K562 (cell line): ENCODE results near the gene HRG. TPM values are rescaled to one million over a fixed set of nuclear protein-coding genes. Genes with fewer than 3 reads are reported as not detected.

ENCODE experiments used
- ARNT ChIP-seq, 2 experiments: fragments of 450-650 bp; IDR thresholded peaks; 2 replicates each; pipeline ENCODE4 v1.6.1; 2016; ENCODE audit warnings: mild to moderate bottlenecking in 1 of 2
- E2F3 ChIP-seq: fragments of 250-450 bp; sonication (Bioruptor Pico); IDR thresholded peaks from 2 replicates; pipeline ENCODE4 v1.4.0; 2020; ENCODE audit warnings: mild to moderate bottlenecking
- ELF2 ChIP-seq: fragments of 250-450 bp; sonication (Bioruptor Pico); IDR thresholded peaks from 2 replicates; pipeline ENCODE4 v1.5.0; 2021; ENCODE audit warnings: mild to moderate bottlenecking
- FOXM1 ChIP-seq, 2 experiments: fragments of 450-650 bp in 1 of 2; sonication (generic) in 1 of 2; formaldehyde crosslinking in 1 of 2; IDR thresholded peaks; 2 replicates each; pipeline versions ENCODE4 v1.6.1 to v1.9.0; 2017 to 2022; ENCODE audit warnings: low read depth in 2 of 2, mild to moderate bottlenecking in 2 of 2, missing genetic modification reagents in 1 of 2, moderate library complexity in 1 of 2
- HLTF ChIP-seq: fragments of 450-650 bp; IDR thresholded peaks from 2 replicates; pipeline ENCODE4 v1.6.1; 2016
- HSF4 ChIP-seq: fragments of 250-450 bp; sonication (Bioruptor Pico); IDR thresholded peaks from 2 replicates; pipeline ENCODE4 v2.1.2; 2022; ENCODE audit warnings: mild to moderate bottlenecking, moderate library complexity, borderline replicate concordance
- KAT7 ChIP-seq: sonication (generic); formaldehyde crosslinking; IDR thresholded peaks from 2 replicates; pipeline ENCODE4 v1.8.0; 2022; ENCODE audit warnings: missing genetic modification reagents, mild to moderate bottlenecking, borderline replicate concordance
- MLX ChIP-seq, 2 experiments: fragments of 450-650 bp in 1 of 2; sonication (generic) in 1 of 2; formaldehyde crosslinking; conservative IDR thresholded peaks; 2 replicates each; pipeline versions ENCODE4 v1.4.0 to v1.8.1; 2020 to 2022; ENCODE audit warnings: mild to moderate bottlenecking in 1 of 2, missing genetic modification reagents in 1 of 2
- NCOA1 ChIP-seq: fragments of 450-650 bp; IDR thresholded peaks from 2 replicates; pipeline ENCODE4 v1.6.1; 2016; ENCODE audit warnings: low read depth
- NFIC ChIP-seq: fragments of 450-650 bp; IDR thresholded peaks from 2 replicates; pipeline ENCODE4 v1.6.1; 2017; ENCODE audit warnings: mild to moderate bottlenecking, inconsistent platforms
- NFRKB ChIP-seq: fragments of 450-650 bp; IDR thresholded peaks from 2 replicates; pipeline ENCODE4 v1.6.1; 2016; ENCODE audit warnings: low read depth
- PBX2 ChIP-seq, 2 experiments: IDR thresholded peaks in 1 of 2; conservative IDR thresholded peaks in 1 of 2; 2 replicates each; pipeline ENCODE4 v1.6.1; 2016; ENCODE audit warnings: low read depth in 2 of 2, mild to moderate bottlenecking in 1 of 2, missing compliant biosample characterization in 1 of 2, missing genetic modification characterization in 1 of 2, moderate library complexity in 1 of 2
- PPARD ChIP-seq: fragments of 250-450 bp; sonication (Bioruptor Pico); IDR thresholded peaks from 2 replicates; pipeline ENCODE4 v1.8.0; 2022; ENCODE audit warnings: inconsistent platforms, mild to moderate bottlenecking, moderate library complexity
- RNF2 ChIP-seq: sonication (generic); IDR thresholded peaks from 2 replicates; pipeline ENCODE4 v1.6.1; 2016
- TAF15 ChIP-seq: fragments of 200-400 bp; formaldehyde crosslinking; IDR thresholded peaks from 2 replicates; pipeline ENCODE4 v1.6.1; 2017; ENCODE audit warnings: mild to moderate bottlenecking, low read depth, low read length, moderate library complexity
- TBL1XR1 ChIP-seq, 2 experiments: IDR thresholded peaks; 2 replicates each; pipeline ENCODE4 v1.6.1; 2012; ENCODE audit warnings: improper control_type of control experiment in 2 of 2, low read length in 2 of 2, mild to moderate bottlenecking in 1 of 2
- UBTF ChIP-seq, 2 experiments: IDR thresholded peaks; 2 replicates each; pipeline ENCODE4 v1.6.1; 2012; ENCODE audit warnings: improper control_type of control experiment in 2 of 2, low read depth in 2 of 2, low read length in 2 of 2, borderline replicate concordance in 1 of 2
- ZBTB1 ChIP-seq: sonication (generic); formaldehyde crosslinking; IDR thresholded peaks from 2 replicates; pipeline ENCODE4 v1.8.1; 2023; ENCODE audit warnings: missing genetic modification reagents, low read depth, mild to moderate bottlenecking, borderline replicate concordance
- ZFP30 ChIP-seq: fragments of 250-450 bp; sonication (Bioruptor Pico); IDR thresholded peaks from 2 replicates; pipeline ENCODE4 v1.8.0; 2022; ENCODE audit warnings: moderate library complexity, mild to moderate bottlenecking, inconsistent platforms, borderline replicate concordance
- ZNF12 ChIP-seq: sonication (generic); formaldehyde crosslinking; IDR thresholded peaks from 2 replicates; pipeline ENCODE4 v1.4.0; 2020; ENCODE audit warnings: mild to moderate bottlenecking, missing genetic modification reagents
- ZNF133 ChIP-seq: fragments of 250-450 bp; sonication (Bioruptor Pico); IDR thresholded peaks from 2 replicates; pipeline ENCODE4 v1.4.0; 2020; ENCODE audit warnings: mild to moderate bottlenecking
- ZNF354B ChIP-seq: fragments of 250-450 bp; sonication (Bioruptor Pico); IDR thresholded peaks from 2 replicates; pipeline ENCODE4 v1.4.0; 2020
- ZNF384 ChIP-seq: IDR thresholded peaks from 2 replicates; pipeline ENCODE4 v1.6.1; 2012; ENCODE audit warnings: low read depth, low read length, improper control_type of control experiment
- ZNF707 ChIP-seq: fragments of 250-450 bp; sonication (Bioruptor Pico); conservative IDR thresholded peaks from 2 replicates; pipeline ENCODE4 v1.8.0; 2022; ENCODE audit warnings: inconsistent platforms, mild to moderate bottlenecking, moderate library complexity
- polyA plus RNA-seq, 8 experiments: library from polyadenylated mRNA; depleted of rRNA in 4 of 8; stranded (reverse) in 5 of 8; unstranded in 3 of 8; fragments of >200 nt; fragmentation: Nextera tagmentation in 2 of 8; fragmentation: Illumina TruSeq in 1 of 8; extraction: Ambion mirVana in 2 of 8; extraction: Trizol in 1 of 8; gene quantifications; 2 replicates each; pipeline versions ENCODE4 v1.2.1 to v1.2.3, GENCODE V29; 2011 to 2014; ENCODE audit warnings: inconsistent platforms in 1 of 8, missing spikeins in 1 of 8
- total RNA-seq, 7 experiments: library from RNA; depleted of rRNA in 6 of 7; stranded (reverse); fragments of >200 nt in 6 of 7; fragmentation: Illumina TruSeq in 2 of 7; extraction: Trizol in 2 of 7; gene quantifications; 2 replicates each; pipeline versions ENCODE4 v1.2.1 to v1.2.3, GENCODE V29; 2011 to 2021; ENCODE audit warnings: low replicate concordance in 1 of 7

HRG gene
- total and polyA plus RNA-seq, 9 of the 15 experiments (the other 6 are each of a cell fraction or from before 2014, with no cell fraction given), result not detected

GRCh38 chr3:186700267-186700666, 34.5 kb downstream of the HRG start (continued):
- TF ChIP-seq FOXM1 (IDR thresholded peaks at IDR 0.05; ENCODE audit: low read depth) (peak; percentile 71; the same call in 1 of the 2 replicates), FOXM1 (CRISPR knock-in tag; IDR thresholded peaks at IDR 0.05; ENCODE audit: low read depth) (no peak), TBL1XR1 (IDR thresholded peaks at IDR 0.05; ENCODE audit: low read length in 2 of 2) (peak; percentile 60 to 87; a peak in 3 of 4 replicates), PPARD (CRISPR knock-in tag) (no peak), ZFP30 (no peak), ARNT (IDR thresholded peaks at IDR 0.05) (peak; percentile 84 to 93), E2F3 (CRISPR knock-in tag) (no peak), ZNF354B (CRISPR knock-in tag) (no peak), HSF4 (CRISPR knock-in tag) (no peak), NFIC (peak; percentile 78), ELF2 (CRISPR knock-in tag) (no peak), ZNF707 (no peak), TAF15 (no peak), MLX (CRISPR knock-in tag; conservative IDR thresholded peaks at IDR 0.05) (no peak), KAT7 (CRISPR knock-in tag) (no peak), ZBTB1 (no peak), NFRKB (0 out of 2 replicates have a peak, but pooled peaks have one; percentile 21), ZNF384 (peak; percentile 92), ZNF12 (CRISPR knock-in tag) (no peak), PBX2 (CRISPR knock-in tag; IDR thresholded peaks at IDR 0.05; ENCODE audit: low read depth) (no peak), PBX2 (tag; conservative IDR thresholded peaks at IDR 0.05; ENCODE audit: low read depth) (0 out of 2 replicates have a peak, but pooled peaks have one; percentile 20), RNF2 (peak; percentile 42; the same call in 1 of the 2 replicates), NCOA1 (peak; percentile 78), ZNF133 (no peak), HLTF (0 out of 2 replicates have a peak, but pooled peaks have one; percentile 60), UBTF (IDR thresholded peaks at IDR 0.05; ENCODE audit: borderline replicate concordance in 1 of 2, low read depth in 2 of 2, low read length in 2 of 2) (no peak)
